Myocyte (in vitro differentiated cells): ENCODE results near the gene SMARCA4. TPM values are rescaled to one million over a fixed set of nuclear protein-coding genes. Genes with fewer than 3 reads are reported as not detected.

Experiments
- DNase-seq: peaks from one replicate; pipeline ENCODE4 v3.0.0-alpha.2; 2012; ENCODE audit warnings: low read depth
- polyA plus RNA-seq: library from polyadenylated mRNA; unstranded; fragments of >200 nt; gene quantifications from one replicate; pipeline ENCODE4 v1.2.1, GENCODE V29; 2012; ENCODE audit warnings: missing spikeins
- total RNA-seq: library from RNA; depleted of rRNA; stranded (reverse); fragments of >200 nt; gene quantifications from 2 replicates; pipeline ENCODE4 v1.2.3, GENCODE V29; 2014

The SMARCA4 gene
- 80.2 and 89.3 TPM in 2 replicates for total RNA-seq
- polyA plus RNA-seq: 87.2 TPM

DNA sequence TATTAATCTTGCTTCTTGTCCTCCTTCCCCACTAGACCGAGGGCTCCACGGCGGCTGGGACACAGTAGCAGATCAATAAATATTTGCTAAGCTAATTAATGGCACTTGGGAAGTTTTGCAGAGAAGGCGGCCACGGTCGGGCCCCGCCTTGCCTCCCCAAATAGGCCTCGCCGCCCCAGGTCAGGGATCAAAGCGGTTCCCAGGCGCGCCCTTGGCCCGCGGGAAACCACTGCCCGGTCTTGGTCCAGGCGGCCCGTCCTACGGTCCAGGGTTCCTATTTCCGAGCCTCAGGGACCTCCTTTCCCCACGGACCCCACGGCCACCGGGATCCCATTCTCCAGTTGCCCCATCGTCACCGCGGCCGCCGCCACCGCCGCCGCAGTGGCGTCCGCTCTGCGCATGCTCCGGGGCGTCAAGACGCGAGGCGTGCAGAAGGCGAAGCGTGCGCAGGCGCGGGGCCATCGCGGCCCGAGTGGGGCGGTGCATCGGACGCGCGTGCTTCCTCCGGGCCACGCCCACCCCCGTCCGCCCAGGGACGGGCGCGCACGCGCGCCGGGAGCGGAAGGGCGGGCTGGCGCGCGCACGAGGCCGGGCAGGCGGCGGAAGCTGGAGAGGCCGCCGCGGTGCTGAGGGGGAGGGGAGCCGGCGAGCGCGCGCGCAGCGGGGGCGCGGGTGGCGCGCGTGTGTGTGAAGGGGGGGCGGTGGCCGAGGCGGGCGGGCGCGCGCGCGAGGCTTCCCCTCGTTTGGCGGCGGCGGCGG lies at the start of gene SMARCA4:
Gene SMARCA4 (plus strand): TSS at position 717 of the 759 bp plus-strand sequence. CDS start 23,122 bp downstream, outside the sequence.
- DNase-seq: peak; percentile 97

DNA sequence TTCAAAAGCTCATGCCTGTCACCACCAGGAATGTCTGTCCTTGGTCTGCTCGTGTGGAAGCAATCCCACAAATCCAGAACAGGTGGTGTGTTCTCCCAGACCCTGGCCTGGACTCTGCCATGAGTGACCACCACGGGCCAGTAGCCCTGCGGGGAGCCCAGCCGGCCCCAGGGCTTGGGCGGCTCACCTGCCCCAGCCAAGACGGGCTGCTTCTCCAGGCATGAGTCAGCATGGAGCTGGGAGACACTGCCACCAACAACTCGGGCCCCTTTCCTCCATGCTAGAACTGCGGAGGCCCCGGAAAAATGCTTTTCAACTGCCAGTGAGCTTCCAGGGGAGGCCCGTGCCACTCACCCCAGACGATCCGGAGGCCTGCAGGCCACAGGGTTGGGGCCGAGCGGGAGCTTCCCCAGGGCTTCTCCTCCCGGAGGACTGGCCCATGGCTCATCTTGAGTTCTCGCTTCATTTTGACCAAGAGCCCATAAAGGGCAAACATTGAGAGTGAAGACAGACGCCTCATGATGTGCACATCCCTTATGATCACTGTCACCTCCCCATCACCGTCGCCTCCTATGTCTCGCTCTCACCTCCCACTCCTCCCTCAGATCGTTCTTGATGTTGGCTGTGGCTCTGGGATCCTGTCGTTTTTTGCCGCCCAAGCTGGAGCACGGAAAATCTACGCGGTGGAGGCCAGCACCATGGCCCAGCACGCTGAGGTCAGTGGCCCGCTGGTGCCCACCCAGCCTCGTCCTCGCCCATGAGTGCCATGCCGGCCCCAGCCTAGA lies 49.1 kb upstream of the SMARCA4 start:
- DNase-seq: peak; percentile 97

DNA sequence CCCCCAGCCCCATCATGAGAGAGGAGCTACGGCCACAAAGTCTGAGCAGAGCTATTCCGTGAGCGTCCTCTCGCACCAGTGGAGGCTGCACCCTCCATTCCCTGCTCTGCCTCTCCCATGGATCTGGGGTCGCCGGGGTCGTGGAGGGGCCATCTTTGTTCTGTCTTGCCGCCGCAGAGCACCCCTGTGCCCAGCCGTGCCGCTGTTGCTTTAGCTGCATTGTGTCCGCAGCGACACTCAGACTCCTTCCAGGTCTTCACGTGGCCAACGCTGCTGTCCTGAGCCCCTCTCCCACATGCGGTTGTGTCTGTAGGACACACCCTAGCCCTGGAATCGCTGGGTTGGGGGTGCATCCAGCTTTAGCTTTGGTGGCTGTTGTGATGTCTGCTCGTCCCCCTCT lies 48.2 kb upstream of the SMARCA4 start:
- DNase-seq: no peak

DNA sequence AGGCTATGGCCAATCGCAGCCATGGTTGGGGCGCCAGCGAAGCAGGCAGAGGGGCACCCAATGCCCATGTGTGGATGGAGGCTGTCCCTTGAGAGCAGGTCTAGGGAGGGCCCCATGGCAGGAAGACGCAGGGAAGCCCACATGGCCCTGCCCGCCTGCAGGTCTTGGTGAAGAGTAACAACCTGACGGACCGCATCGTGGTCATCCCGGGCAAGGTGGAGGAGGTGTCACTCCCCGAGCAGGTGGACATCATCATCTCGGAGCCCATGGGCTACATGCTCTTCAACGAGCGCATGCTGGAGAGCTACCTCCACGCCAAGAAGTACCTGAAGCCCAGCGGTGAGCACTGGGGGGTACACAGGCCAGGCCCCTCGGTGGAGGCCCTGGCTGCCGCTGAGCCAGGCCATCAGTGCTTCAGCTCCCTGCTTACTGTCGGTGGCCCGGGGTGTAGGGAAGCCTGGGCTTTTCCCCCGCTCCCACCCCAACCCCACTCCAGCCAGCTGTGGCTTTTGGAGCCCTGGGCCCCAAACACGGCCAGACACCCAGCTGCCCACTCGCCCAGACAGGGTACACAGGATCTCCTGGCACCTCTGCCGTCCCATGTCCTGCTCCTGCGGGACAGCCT lies 47.0 kb upstream of the SMARCA4 start:
- DNase-seq: no peak

DNA sequence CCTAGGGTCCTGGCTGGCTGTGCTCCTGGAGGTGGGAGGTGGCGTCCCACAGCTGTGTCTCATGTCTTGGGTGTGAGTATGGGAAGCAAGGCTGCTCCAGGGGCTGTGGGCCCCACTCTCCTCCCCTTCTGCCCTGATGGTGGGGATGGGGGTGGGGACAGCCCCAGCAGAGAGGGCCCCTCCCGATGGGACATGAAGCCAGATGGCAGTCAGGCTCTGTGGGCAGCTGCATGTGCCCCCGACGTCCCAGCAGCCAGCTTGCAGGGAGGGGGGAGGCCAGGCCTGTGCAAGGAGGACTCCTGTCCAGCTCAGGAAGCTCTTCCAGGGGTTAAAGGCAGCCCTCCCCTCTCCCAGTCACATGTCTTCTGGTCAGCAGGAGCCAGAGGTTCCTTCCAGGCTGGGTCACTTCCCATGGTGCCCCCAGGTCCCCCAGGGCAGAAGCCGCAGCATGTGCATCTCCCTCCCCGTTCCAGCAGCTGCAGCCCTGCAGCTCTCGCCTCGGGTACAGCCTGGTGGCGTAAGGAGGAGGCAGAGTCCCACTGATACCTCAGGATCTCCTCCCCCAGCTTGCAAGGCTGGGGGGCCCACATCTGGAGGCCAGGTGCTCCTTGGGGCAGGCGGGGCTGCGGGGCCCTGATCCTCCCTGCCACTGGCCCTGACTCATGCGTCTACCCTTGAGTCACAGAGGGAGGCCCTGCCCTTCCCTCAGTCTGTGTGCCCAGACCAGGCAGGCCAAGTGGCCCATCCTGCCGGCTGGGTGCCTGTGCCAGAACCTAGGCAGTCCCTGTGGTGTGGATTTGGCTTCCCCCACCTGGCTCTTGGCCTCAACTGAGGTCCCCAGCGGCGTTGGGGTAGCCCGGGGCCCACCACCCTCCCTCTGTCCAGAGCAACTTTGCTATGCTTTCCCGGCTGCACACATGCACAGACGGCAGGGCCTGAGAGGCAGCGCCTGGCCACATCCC lies 45.4 kb upstream of the SMARCA4 start:
- peak; percentile 87 for DNase-seq

GRCh38 chr19:10916602-10917001 lies 44.2 kb upstream of the SMARCA4 start:
- no peak for DNase-seq

GRCh38 chr19:10918359-10918758 lies 42.5 kb upstream of the SMARCA4 start:
- no peak for DNase-seq

GRCh38 chr19:10919352-10920287 lies 41.2 kb upstream of the SMARCA4 start:
- no peak for DNase-seq

DNA sequence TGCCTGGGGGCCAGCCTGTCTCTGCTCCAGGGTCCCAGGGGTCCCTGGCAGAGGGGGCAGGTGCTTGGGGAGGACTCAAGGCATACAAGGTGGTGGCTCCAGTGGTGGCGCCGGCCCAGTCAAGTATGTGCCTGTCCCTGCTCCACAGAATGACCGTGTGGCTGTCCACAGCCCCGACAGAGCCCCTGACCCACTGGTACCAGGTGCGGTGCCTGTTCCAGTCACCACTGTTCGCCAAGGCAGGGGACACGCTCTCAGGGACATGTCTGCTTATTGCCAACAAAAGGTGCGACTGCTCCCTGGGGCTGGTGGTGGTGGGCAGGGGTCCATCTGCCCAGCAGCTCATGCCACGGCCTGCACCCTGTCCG lies 40.6 kb upstream of the SMARCA4 start:
- DNase-seq: no peak

DNA sequence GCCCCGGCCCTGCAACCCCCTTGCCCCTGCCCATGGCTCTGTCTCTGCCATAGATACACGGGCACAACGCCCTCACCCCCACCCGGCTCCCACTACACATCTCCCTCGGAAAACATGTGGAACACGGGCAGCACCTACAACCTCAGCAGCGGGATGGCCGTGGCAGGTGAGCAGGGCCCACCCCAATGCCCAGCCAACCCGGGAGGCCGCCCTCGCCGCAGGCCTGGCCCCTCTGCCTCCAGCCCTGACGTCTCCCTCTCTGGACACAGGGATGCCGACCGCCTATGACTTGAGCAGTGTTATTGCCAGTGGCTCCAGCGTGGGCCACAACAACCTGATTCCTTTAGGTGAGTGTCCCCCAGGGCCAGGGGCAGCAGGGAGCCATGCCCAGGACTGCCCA lies 40.0 kb upstream of the SMARCA4 start:
- DNase-seq: no peak

DNA sequence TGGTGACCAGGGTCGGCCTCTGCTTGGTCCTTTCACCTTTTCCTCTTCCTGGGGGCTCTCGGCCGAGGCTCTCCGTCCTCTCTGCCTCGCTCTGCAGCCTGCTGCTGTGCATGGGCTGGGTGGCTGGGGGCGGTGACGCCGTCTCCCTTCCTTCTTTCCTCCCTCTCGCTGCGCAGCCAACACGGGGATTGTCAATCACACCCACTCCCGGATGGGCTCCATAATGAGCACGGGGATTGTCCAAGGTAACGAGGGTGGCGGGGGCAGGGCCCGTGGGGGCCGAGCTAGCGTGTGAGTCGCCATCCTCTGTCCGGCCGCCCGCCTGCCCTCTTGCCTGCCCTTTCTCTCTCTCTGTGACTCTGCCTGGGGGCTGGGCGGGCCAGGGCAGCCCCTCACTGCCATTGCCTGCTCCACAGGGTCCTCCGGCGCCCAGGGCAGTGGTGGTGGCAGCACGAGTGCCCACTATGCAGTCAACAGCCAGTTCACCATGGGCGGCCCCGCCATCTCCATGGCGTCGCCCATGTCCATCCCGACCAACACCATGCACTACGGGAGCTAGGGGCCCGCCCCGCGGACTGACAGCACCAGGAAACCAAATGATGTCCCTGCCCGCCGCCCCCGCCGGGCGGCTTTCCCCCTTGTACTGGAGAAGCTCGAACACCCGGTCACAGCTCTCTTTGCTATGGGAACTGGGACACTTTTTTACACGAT lies 39.5 kb upstream of the SMARCA4 start:
- DNase-seq: no peak

GRCh38 chr19:10921910-10922637 lies 38.8 kb upstream of the SMARCA4 start:
- DNase-seq: no peak

DNA sequence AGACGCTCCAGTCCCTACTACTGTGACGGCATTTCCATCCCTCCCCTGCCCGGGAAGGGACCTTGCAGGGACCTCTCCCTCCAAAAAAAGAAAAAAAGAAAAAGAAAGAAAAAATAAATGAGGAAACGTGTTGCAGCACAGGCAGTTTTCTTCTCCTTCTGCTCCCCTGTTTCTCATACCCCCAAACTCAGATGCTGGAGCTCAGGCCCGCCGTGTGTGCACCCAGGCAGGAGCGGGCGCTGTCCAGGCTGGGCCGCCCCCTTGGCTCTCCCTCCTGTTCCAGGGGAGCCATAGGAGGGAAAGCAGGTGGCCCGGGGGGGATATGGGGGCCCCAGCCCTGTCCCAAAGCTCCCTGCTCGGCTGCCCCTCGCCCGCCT lies 38.2 kb upstream of the SMARCA4 start:
- DNase-seq: no peak

DNA sequence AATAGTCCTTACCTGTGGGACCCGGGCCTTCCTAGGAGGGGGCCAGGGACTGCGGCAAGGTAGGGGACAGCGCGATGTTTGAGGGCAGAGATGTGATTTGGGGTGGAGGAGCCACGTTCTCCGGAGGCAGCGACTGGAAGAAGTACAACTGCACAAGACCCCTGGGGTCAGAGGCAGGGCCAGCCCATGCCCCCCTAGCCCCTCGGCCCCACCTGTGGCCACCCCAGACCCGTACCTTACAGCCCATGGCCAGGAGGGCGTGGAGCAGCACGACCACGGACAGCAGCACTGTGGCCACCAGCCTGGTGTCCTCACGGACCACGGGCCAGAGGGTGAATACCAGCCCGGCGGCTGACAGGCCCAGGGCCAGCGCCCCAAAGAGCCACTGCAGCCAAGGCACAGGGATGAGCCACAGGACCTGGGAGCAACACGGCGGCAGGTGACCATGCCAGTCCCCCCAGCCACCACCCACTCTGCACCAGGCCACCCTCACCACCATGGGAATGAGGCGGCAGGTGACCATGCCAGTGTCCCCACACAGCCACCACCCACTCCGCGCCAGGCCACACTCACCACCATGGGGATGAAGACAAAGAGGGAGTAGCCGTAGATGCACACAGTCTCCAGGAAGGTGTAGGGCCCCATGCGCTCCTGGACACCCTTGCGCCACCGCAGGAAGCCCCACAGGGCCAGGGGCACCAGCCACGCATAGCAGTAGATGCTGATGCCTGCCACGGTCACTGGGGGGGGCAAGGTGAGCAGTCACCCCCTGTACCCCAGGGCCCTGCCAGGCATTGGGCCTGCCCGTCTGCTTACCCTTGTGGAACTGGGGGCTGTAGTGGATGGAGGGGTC lies 37.3 kb upstream of the SMARCA4 start:
- DNase-seq: no peak

DNA sequence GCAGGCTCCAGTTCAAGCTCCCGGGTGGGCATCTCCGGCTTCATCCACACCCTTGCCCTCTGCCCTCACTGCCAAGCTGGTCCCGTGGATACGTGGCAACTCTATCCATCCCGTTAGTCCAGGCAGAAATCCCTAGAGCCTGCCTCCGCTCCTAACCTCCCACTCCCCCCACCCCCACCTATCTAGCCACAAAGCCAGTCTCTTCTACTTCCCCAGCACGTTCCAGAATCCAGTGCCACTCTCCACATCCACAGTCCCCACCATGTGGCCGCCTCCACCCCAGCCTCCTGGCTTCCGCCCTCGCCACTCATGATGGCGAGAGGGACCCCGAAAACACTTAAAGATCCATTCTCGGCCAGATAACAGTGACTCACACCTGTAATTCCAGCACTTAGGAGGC lies 36.2 kb upstream of the SMARCA4 start:
- DNase-seq: no peak

DNA sequence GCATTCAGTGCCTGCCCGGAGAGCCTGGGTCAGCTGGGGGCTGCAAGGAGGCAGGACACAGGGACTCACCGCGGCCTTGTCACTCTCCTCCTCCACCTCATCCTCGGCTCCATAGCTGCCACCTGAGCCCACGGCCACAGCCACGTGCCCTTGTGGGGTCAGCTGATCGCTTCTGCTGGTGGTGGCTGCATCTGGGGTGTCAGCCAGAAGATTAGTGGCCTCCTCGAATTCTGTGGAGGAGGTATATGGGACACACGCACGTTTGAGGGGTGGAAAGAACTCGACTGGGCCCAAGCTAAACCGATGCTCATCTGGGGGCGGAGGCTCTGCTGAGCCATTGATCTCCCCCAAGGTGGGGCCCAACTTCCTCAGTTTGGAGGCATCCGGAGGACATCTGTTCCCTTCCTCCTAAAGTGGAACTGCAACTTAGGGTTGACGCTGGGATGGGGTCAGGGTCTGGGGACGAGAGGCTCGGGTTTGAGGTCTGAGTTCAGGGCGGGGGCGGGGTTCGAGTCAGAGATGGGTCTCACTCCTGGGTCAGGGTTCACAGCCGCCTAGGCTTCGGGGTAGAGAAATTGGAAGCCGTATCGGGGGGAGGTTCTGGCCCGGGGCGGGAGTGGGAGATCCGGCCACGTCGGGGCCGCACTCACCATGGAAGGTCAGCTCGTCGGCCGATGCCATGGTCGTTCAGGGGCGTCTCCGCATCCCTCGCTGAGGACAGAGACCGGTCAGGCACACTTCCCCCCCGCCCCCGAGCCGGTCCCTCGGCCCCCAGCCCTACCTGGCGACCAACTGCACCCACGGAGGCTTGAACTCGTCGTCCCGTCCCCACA lies 32.9 kb upstream of the SMARCA4 start:
- peak; percentile 30 for DNase-seq
